A549 (cell line): ENCODE data around the gene ALDH6A1.

Source experiments
- MYC ChIP-seq: IDR thresholded peaks from 2 replicates; pipeline ENCODE4 v1.6.1; 2012; ENCODE audit warnings: mild to moderate bottlenecking, inconsistent platforms, low read length, improper control_type of control experiment, borderline replicate concordance
- TF ChIP-seq, protein P1 (sequence below): IDR thresholded peaks from 2 replicates; pipeline ENCODE4 v1.6.1; 2012
- TF ChIP-seq, protein P2 (sequence below): IDR thresholded peaks from 2 replicates; pipeline ENCODE4 v1.6.1; 2012; ENCODE audit warnings: low read depth, borderline replicate concordance
- TF ChIP-seq, protein P3 (sequence below): fragments of >200 bp; sonication (Bioruptor Twin); formaldehyde crosslinking; IDR thresholded peaks from 3 replicates; pipeline ENCODE4 v1.5.1; 2016

DNA sequence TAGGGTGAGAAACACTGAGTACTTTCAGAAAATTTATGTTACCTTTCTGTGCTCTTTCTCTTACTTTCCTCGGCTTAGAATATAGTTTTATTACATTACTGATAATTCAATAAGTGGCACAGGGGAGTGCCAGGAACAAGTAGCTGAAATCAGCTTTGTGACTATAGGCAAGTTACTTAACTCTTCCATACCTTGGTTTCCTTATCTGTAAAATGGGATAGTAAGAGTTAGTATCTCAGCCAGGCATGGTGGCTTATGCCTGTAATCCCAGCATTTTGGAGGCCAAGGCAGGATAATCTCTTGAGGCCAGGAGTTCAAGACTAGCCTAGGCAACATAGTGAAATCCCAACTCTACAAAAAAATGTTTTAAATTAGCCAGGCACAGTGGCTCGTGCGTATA is 49.7 kb downstream of the ALDH6A1 start:
- TF ChIP-seq, protein P1, sequence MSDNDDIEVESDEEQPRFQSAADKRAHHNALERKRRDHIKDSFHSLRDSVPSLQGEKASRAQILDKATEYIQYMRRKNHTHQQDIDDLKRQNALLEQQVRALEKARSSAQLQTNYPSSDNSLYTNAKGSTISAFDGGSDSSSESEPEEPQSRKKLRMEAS = no peak
- TF ChIP-seq, protein P2, sequence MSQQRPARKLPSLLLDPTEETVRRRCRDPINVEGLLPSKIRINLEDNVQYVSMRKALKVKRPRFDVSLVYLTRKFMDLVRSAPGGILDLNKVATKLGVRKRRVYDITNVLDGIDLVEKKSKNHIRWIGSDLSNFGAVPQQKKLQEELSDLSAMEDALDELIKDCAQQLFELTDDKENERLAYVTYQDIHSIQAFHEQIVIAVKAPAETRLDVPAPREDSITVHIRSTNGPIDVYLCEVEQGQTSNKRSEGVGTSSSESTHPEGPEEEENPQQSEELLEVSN = no peak
- TF ChIP-seq MYC = no peak
- TF ChIP-seq, protein P3, sequence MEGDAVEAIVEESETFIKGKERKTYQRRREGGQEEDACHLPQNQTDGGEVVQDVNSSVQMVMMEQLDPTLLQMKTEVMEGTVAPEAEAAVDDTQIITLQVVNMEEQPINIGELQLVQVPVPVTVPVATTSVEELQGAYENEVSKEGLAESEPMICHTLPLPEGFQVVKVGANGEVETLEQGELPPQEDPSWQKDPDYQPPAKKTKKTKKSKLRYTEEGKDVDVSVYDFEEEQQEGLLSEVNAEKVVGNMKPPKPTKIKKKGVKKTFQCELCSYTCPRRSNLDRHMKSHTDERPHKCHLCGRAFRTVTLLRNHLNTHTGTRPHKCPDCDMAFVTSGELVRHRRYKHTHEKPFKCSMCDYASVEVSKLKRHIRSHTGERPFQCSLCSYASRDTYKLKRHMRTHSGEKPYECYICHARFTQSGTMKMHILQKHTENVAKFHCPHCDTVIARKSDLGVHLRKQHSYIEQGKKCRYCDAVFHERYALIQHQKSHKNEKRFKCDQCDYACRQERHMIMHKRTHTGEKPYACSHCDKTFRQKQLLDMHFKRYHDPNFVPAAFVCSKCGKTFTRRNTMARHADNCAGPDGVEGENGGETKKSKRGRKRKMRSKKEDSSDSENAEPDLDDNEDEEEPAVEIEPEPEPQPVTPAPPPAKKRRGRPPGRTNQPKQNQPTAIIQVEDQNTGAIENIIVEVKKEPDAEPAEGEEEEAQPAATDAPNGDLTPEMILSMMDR = no peak
